ENCODE measurements around the gene SESN2. TPM values are rescaled to one million over a fixed set of nuclear protein-coding genes. Genes with fewer than 3 reads are reported as not detected.

The SESN2 gene
- total RNA-seq, 1 experiment from 2014 or later: 16.0 TPM

GRCh38 chr1:28243685-28244311 is 15.5 kb upstream of the SESN2 start:
- no peaks in the 10 kb centered on the region for H3K9me3 ChIP-seq (replicated peaks)
- H3K4me1 ChIP-seq (replicated peaks): peaks cover 14% of the 10 kb centered on the region
- no peak overlapping the region for H3K4me3 ChIP-seq
- no peak overlapping the region for H3K27ac ChIP-seq
- H3K27me3 ChIP-seq (replicated peaks): no peaks in the 10 kb centered on the region
- no peak for DNase-seq (ENCODE audit: low read depth in 1 of 2, low spot score in 2 of 2)
- H3K36me3 ChIP-seq: no peaks in the 10 kb centered on the region

GRCh38 chr1:28244549-28245251 is 14.6 kb upstream of the SESN2 start:
- H3K4me3 ChIP-seq: no peak overlapping the region
- no peak for DNase-seq (ENCODE audit: low read depth in 1 of 2, low spot score in 2 of 2)
- H3K27ac ChIP-seq: no peak overlapping the region
- no peaks in the 10 kb centered on the region for H3K36me3 ChIP-seq
- peaks cover 23% of the 10 kb centered on the region for H3K4me1 ChIP-seq (replicated peaks)
- H3K9me3 ChIP-seq (replicated peaks): no peaks in the 10 kb centered on the region
- no peaks in the 10 kb centered on the region for H3K27me3 ChIP-seq (replicated peaks)

- H3K27ac ChIP-seq: no peak overlapping the region
- no peak for DNase-seq (ENCODE audit: low read depth in 1 of 2, low spot score in 2 of 2)
Measured at GRCh38 chr1:28246427-28246832, 12.9 kb upstream of the SESN2 start.

GRCh38 chr1:28247612-28248272 is 11.6 kb upstream of the SESN2 start:
- DNase-seq (ENCODE audit: low read depth in 1 of 2, low spot score in 2 of 2): no peak
- no peak overlapping the region for H3K27ac ChIP-seq
- no peaks in the 10 kb centered on the region for H3K27me3 ChIP-seq (replicated peaks)
- peak overlapping the region; percentile 12; the same call in 1 of the 2 replicates for H3K4me3 ChIP-seq
- H3K4me1 ChIP-seq (replicated peaks): peaks cover 25% of the 10 kb centered on the region
- H3K9me3 ChIP-seq (replicated peaks): no peaks in the 10 kb centered on the region
- H3K36me3 ChIP-seq: no peaks in the 10 kb centered on the region

More at GRCh38 chr1:28246427-28246832, 12.9 kb upstream of the SESN2 start:
- Histone ChIP-seq H3K36me3 (no peaks in the 10 kb centered on the region), H3K4me1 (replicated peaks) (peaks cover 25% of the 10 kb centered on the region), H3K4me3 (no peak overlapping the region), H3K9me3 (replicated peaks) (no peaks in the 10 kb centered on the region), H3K27me3 (replicated peaks) (no peaks in the 10 kb centered on the region)

GRCh38 chr1:28248273-28249012 is 10.9 kb upstream of the SESN2 start:
- no peak overlapping the region for H3K4me3 ChIP-seq
- H3K9me3 ChIP-seq (replicated peaks): no peaks in the 10 kb centered on the region
- peaks cover 25% of the 10 kb centered on the region for H3K4me1 ChIP-seq (replicated peaks)
- no peaks in the 10 kb centered on the region for H3K36me3 ChIP-seq
- no peaks in the 10 kb centered on the region for H3K27me3 ChIP-seq (replicated peaks)
- peak; percentile 69 to 76 for DNase-seq (ENCODE audit: low read depth in 1 of 2, low spot score in 2 of 2)
- H3K27ac ChIP-seq: no peak overlapping the region

- no peak for DNase-seq (ENCODE audit: low read depth in 1 of 2, low spot score in 2 of 2)
- H3K9me3 ChIP-seq (replicated peaks): no peaks in the 10 kb centered on the region
- peaks cover 25% of the 10 kb centered on the region for H3K4me1 ChIP-seq (replicated peaks)
- no peaks in the 10 kb centered on the region for H3K27me3 ChIP-seq (replicated peaks)
- H3K36me3 ChIP-seq: no peaks in the 10 kb centered on the region
- no peak overlapping the region for H3K27ac ChIP-seq
- H3K4me3 ChIP-seq: no peak overlapping the region
Measured at GRCh38 chr1:28249013-28249865, 10.1 kb upstream of the SESN2 start.

- no peaks in the 10 kb centered on the region for H3K36me3 ChIP-seq
Measured at GRCh38 chr1:28249866-28250295, 9.4 kb upstream of the SESN2 start.

GRCh38 chr1:28256197-28256827 is 3.0 kb upstream of the SESN2 start:
- Histone ChIP-seq H3K27me3 (replicated peaks) (no peaks in the 10 kb centered on the region), H3K4me3 (no peak overlapping the region), H3K27ac (no peak overlapping the region), H3K9me3 (replicated peaks) (no peaks in the 10 kb centered on the region), H3K36me3 (peaks cover 11% of the 10 kb centered on the region), H3K4me1 (replicated peaks) (peaks cover 16% of the 10 kb centered on the region)
- no peak for DNase-seq (ENCODE audit: low read depth in 1 of 2, low spot score in 2 of 2)

More at GRCh38 chr1:28249866-28250295, 9.4 kb upstream of the SESN2 start:
- Histone ChIP-seq H3K27ac (no peak overlapping the region), H3K4me1 (replicated peaks) (peaks cover 25% of the 10 kb centered on the region), H3K9me3 (replicated peaks) (no peaks in the 10 kb centered on the region), H3K4me3 (no peak overlapping the region), H3K27me3 (replicated peaks) (no peaks in the 10 kb centered on the region)
- DNase-seq (ENCODE audit: low read depth in 1 of 2, low spot score in 2 of 2): no peak

- H3K36me3 ChIP-seq: peaks cover 11% of the 10 kb centered on the region
- DNase-seq (ENCODE audit: low read depth in 1 of 2, low spot score in 2 of 2): no peak
- H3K27ac ChIP-seq: no peak overlapping the region
Measured at GRCh38 chr1:28257736-28258135, 1.6 kb upstream of the SESN2 start.

GRCh38 chr1:28258628-28259251 is 578 bp upstream of the SESN2 start:
- DNase-seq (ENCODE audit: low read depth in 1 of 2, low spot score in 2 of 2): no peak
- H3K27me3 ChIP-seq (replicated peaks): no peaks in the 10 kb centered on the region
- peak overlapping the region; percentile 82 for H3K27ac ChIP-seq
- no peak overlapping the region; the same call in 1 of the 2 replicates for H3K4me3 ChIP-seq
- no peaks in the 10 kb centered on the region for H3K9me3 ChIP-seq (replicated peaks)
- peaks cover 17% of the 10 kb centered on the region for H3K4me1 ChIP-seq (replicated peaks)
- H3K36me3 ChIP-seq: peaks cover 11% of the 10 kb centered on the region

More at GRCh38 chr1:28257736-28258135, 1.6 kb upstream of the SESN2 start:
- Histone ChIP-seq H3K4me3 (no peak overlapping the region), H3K4me1 (replicated peaks) (peaks cover 17% of the 10 kb centered on the region), H3K27me3 (replicated peaks) (no peaks in the 10 kb centered on the region), H3K9me3 (replicated peaks) (no peaks in the 10 kb centered on the region)

GRCh38 chr1:28259934-28260802 is 850 bp downstream of the SESN2 start:
- Histone ChIP-seq H3K9me3 (replicated peaks) (no peaks in the 10 kb centered on the region), H3K36me3 (peaks cover 11% of the 10 kb centered on the region), H3K27me3 (replicated peaks) (no peaks in the 10 kb centered on the region), H3K4me1 (replicated peaks) (peaks cover 17% of the 10 kb centered on the region), H3K27ac (peak overlapping the region; percentile 42), H3K4me3 (peak overlapping the region; percentile 78)
- peak; percentile 64 to 85 for DNase-seq (ENCODE audit: low read depth in 1 of 2, low spot score in 2 of 2)

Measured in SJSA1 (cell line).